ENCODE measurements around the gene PRDM1.

DNA sequence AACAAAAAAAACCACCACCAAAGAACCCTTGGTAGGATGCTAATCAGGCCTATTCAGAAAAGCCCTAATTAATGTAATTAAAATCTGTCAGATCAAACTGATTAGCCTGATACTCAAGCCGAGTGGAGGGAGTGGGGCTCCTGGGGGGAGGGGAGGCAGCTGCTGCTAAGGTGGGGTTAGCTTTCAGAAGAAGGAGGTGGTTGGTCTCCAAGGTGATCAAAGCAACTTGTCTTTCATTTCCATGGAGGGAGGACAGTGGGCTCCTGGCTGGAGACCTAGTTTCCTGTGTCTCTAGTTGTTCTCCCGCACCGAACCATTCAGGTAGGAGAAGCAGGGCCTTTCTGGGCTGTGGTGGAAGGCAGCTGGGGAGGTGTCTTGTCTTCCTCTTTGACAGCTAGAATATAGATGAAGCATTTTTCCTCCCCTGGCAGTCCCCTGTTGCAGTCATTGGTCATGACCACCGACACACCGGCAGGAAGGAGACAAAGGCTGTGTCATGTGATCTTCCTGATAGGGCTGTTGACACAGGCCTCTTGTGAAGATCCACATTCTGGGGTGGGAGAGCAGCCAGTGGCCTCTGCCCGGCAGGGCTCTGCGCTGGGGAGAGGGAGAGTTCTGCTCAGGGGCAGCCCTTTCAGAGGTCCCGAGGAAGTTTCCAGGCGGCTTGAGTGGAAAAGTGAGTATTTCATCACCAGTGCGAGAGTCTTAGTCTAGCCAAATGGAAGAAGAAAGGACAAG lies 39.9 kb upstream of the PRDM1 start:
- TF ChIP-seq, protein P1, sequence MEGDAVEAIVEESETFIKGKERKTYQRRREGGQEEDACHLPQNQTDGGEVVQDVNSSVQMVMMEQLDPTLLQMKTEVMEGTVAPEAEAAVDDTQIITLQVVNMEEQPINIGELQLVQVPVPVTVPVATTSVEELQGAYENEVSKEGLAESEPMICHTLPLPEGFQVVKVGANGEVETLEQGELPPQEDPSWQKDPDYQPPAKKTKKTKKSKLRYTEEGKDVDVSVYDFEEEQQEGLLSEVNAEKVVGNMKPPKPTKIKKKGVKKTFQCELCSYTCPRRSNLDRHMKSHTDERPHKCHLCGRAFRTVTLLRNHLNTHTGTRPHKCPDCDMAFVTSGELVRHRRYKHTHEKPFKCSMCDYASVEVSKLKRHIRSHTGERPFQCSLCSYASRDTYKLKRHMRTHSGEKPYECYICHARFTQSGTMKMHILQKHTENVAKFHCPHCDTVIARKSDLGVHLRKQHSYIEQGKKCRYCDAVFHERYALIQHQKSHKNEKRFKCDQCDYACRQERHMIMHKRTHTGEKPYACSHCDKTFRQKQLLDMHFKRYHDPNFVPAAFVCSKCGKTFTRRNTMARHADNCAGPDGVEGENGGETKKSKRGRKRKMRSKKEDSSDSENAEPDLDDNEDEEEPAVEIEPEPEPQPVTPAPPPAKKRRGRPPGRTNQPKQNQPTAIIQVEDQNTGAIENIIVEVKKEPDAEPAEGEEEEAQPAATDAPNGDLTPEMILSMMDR (IDR thresholded peaks at IDR 0.05), result no peak
- no peak for TF ChIP-seq POLR2A (IDR thresholded peaks at IDR 0.05)

Measured in Peyer's patch (tissue), 4 donors.